ENCODE data around the gene LDB2.

- TF ChIP-seq, protein P1, sequence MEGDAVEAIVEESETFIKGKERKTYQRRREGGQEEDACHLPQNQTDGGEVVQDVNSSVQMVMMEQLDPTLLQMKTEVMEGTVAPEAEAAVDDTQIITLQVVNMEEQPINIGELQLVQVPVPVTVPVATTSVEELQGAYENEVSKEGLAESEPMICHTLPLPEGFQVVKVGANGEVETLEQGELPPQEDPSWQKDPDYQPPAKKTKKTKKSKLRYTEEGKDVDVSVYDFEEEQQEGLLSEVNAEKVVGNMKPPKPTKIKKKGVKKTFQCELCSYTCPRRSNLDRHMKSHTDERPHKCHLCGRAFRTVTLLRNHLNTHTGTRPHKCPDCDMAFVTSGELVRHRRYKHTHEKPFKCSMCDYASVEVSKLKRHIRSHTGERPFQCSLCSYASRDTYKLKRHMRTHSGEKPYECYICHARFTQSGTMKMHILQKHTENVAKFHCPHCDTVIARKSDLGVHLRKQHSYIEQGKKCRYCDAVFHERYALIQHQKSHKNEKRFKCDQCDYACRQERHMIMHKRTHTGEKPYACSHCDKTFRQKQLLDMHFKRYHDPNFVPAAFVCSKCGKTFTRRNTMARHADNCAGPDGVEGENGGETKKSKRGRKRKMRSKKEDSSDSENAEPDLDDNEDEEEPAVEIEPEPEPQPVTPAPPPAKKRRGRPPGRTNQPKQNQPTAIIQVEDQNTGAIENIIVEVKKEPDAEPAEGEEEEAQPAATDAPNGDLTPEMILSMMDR (IDR thresholded peaks at IDR 0.05; ENCODE audit: low read length), result no peak
- TF ChIP-seq EZH2 (IDR thresholded peaks at IDR 0.05; ENCODE audit: borderline replicate concordance, low read length), result no peak
Observed at GRCh38 chr4:16590797-16591196, 307.6 kb downstream of the LDB2 start.

Data from OCI-LY1 (cell line).